GM12891 (cell line): Measurements from ENCODE around the gene TMEM132E.
A peak's percentile ranks its signal among the peaks of the same experiment; 100 is the strongest.

ENCODE experiments used
- DNase-seq: peaks from one replicate; pipeline ENCODE4 v3.0.0; 2011; ENCODE audit warnings: low spot score; ENCODE audit not compliant: insufficient read length
- FAIRE-seq: peaks from 2 replicates; lab custom pipeline; 2011; peaks lifted over from hg19 to GRCh38; lab: Jason Lieb, UNC
- PAX5 ChIP-seq: IDR thresholded peaks from 2 replicates; pipeline ENCODE4 v1.6.1; 2011; ENCODE audit warnings: low read length, moderate library complexity, mild to moderate bottlenecking; ENCODE audit not compliant: insufficient read depth, severe bottlenecking
- POLR2A ChIP-seq: IDR thresholded peaks from 2 replicates; pipeline ENCODE4 v1.6.1; 2011; ENCODE audit warnings: low read depth, low read length, control low read depth
- POLR2AphosphoS5 ChIP-seq: IDR thresholded peaks from 2 replicates; pipeline ENCODE4 v1.6.1; 2011; ENCODE audit warnings: low read depth, low read length, control low read depth
- POU2F2 ChIP-seq: IDR thresholded peaks from 2 replicates; pipeline ENCODE4 v1.6.1; 2011; ENCODE audit warnings: low read depth, mild to moderate bottlenecking, control low read depth, low read length, moderate library complexity
- SPI1 ChIP-seq: IDR thresholded peaks from 2 replicates; pipeline ENCODE4 v1.6.1; 2011; ENCODE audit warnings: low read depth, low read length, control low read depth
- TAF1 ChIP-seq: IDR thresholded peaks from 2 replicates; pipeline ENCODE4 v1.6.1; 2011; ENCODE audit warnings: low read depth, low read length, control low read depth

TMEM132E gene

GRCh38 chr17:34637041-34637547, 57.7 kb downstream of the TMEM132E start:
- FAIRE-seq (no peak), DNase-seq (no peak)
- TF ChIP-seq POLR2A (no peak), POU2F2 (no peak), SPI1 (no peak), POLR2AphosphoS5 (no peak), TAF1 (no peak), PAX5 (no peak)

DNA sequence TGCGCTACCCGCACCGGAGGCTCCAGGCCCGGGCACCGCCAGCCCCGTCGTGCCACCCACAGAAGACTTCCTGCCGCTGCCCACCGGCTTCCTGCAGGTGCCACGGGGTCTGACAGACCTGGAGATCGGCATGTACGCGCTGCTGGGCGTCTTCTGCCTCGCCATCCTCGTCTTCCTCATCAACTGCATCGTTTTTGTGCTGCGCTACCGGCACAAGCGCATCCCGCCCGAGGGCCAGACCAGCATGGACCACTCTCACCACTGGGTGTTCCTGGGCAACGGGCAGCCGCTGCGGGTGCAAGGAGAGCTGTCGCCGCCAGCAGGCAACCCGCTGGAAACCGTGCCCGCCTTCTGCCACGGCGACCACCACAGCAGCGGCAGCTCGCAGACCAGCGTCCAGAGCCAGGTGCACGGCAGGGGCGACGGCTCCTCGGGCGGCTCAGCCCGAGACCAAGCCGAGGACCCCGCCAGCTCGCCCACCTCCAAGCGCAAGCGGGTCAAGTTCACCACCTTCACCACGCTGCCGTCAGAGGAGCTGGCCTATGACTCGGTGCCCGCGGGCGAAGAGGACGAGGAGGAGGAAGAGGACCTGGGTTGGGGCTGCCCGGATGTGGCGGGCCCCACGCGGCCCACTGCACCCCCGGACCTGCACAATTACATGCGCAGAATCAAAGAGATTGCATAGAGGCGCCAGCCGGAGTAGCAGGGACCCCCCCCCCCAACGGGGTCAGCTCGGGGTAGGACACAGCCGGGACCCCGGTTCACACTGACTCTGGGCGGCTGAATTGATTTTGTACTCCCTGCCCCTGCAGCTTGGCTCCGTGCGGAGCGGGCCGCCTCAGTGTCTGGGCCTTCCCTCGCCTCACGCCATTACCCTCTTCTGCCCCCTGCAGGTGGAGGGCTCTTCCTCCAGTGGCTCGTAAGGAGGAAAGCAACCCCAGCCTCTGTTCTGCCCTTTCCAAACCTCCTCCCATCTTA, 58.5 kb downstream of the TMEM132E start:
- TF ChIP-seq POLR2A, result no peak
- no peak for TF ChIP-seq TAF1
- no peak for TF ChIP-seq PAX5
- no peak for TF ChIP-seq POLR2AphosphoS5
- no peak for TF ChIP-seq SPI1
- TF ChIP-seq POU2F2, result no peak
- FAIRE-seq, result peak; percentile 72
- DNase-seq, result peak; percentile 92

GRCh38 chr17:34638526-34639260, 59.3 kb downstream of the TMEM132E start:
- DNase-seq, result no peak
- TF ChIP-seq POLR2AphosphoS5, result no peak
- no peak for TF ChIP-seq POU2F2
- TF ChIP-seq SPI1, result no peak
- TF ChIP-seq TAF1, result no peak
- TF ChIP-seq POLR2A, result no peak
- TF ChIP-seq PAX5, result no peak
- no peak for FAIRE-seq

- TF ChIP-seq POU2F2 (no peak), SPI1 (no peak), PAX5 (no peak), TAF1 (no peak), POLR2A (no peak), POLR2AphosphoS5 (no peak)
- DNase-seq (no peak), FAIRE-seq (no peak)
Measured at GRCh38 chr17:34639706-34640425, 60.5 kb downstream of the TMEM132E start.

DNA sequence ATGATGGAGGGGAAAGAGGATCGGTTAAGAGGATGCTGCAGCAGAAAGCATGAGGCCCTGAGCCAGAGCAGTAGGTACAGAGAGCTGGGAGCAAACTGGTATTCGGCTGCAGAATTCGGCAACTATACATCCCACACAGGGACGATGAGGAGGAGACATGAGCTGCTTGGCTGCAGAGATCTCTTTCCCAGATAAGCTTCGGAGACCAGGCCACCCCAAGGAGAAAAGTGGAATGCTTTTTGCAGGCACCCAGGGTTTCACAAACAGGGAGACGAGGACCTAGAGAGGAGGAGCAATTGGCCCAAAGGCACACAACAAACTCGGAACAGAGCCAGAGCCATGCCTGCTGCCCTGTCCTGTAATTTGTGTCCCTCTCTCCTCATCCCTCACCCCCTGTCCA, 62.0 kb downstream of the TMEM132E start:
- TF ChIP-seq PAX5 (no peak), POLR2AphosphoS5 (no peak), TAF1 (no peak), POLR2A (no peak), POU2F2 (no peak), SPI1 (no peak)
- no peak for FAIRE-seq
- no peak for DNase-seq

DNA sequence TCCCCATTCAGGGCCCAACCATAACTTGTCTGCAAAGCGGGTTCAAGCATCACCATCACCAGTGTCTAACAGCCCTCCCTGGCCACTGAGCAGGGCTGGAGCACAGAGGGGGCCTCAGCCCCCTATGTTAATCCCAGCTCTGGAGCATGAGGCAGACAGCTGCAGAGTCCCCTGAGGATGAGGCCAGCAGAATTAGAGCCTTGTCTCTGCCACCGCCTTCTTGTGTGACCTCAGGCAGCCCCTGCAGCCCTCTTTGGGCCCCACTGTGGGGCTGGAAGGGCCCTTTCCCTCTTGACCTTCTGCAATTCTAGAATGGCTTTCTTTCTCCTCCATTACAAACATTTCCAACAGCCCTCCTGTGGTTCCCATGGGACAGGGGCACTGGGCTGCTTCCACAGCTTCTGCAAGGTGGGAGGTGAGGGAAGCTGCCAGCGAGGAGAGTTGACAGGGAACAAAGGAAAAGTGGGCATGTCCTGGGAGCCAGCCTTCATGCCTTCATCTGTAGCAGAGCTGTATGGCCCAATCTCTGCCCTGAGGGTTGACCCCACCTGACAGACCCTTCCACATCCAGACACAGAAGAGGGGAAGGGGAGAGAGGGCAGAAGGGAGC, 65.7 kb downstream of the TMEM132E start:
- DNase-seq, result no peak
- TF ChIP-seq TAF1 (no peak), POU2F2 (no peak), SPI1 (no peak), POLR2A (no peak), POLR2AphosphoS5 (no peak), PAX5 (no peak)
- no peak for FAIRE-seq

GRCh38 chr17:34645594-34645993, 66.2 kb downstream of the TMEM132E start:
- FAIRE-seq (no peak), DNase-seq (no peak)

DNA sequence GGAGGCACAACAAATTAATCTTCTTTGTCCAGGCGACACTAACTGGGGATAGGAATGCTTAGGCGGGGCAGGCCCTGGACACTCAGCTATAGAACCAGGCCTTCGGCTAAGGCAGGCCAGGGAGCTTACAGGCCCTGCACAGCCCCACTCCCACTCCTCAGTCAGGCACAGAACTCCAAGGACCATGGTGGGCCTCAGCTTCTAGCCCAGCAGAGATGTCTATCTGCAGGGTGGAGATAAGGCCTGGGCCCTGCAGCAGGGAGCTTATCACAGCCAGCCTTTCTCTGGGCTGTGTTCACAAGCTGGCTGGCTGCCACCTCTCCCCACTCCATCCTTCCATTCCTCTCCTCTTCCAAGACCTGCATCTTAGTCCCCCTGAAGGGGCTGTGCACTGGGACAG, 68.1 kb downstream of the TMEM132E start:
- TF ChIP-seq POLR2A, result no peak
- TF ChIP-seq POLR2AphosphoS5, result no peak
- TF ChIP-seq POU2F2, result no peak
- no peak for TF ChIP-seq TAF1
- no peak for TF ChIP-seq SPI1
- no peak for TF ChIP-seq PAX5
- FAIRE-seq (no peak), DNase-seq (no peak)

More at GRCh38 chr17:34645594-34645993, 66.2 kb downstream of the TMEM132E start:
- TF ChIP-seq POU2F2 (no peak), POLR2AphosphoS5 (no peak), PAX5 (no peak), SPI1 (no peak), POLR2A (no peak), TAF1 (no peak)
